CD4-positive, alpha-beta T cell treated with Interleukin-17A for 1 hour (primary cell): ENCODE data around the gene DESI1.
"Not testable (repeated sequence)": the region's sequence is repeated elsewhere in the genome, so short reads cannot be mapped to it uniquely, and the experiment has no call there.

ENCODE experiments used
- DNase-seq: peaks from one replicate; pipeline ENCODE4 v3.0.0-alpha.2; 2020

DESI1 gene

DNA sequence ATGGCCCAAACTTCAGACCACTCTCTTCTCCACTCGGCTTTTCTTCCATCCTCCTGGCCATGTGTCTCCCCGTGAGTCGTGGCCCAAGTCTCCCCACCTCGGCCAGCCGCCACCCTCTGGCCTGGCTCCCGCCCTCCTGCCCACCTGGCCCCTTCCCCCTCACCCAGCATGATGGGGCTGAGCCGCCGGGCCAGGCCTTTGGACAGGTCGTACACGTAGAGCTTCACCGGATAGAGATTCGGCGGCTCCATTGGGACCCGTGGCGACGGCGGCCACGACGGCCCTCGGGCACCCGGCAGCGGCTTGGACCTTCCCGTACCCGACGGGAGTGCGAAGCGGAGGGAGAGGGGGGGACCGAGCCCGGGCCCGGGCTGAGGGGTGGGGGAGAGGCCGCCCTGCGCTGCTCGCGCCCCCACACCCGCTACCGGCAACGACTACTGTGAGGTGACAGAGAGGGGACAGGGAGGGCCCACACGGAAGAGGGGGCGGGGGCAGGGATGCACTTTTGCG is at the start of gene DESI1:
Gene DESI1, minus strand, starts transcription at position 455 of the 510 bp plus-strand sequence. Its CDS starts 204 bp downstream, at position 251.
- DNase-seq, result no peak

DNA sequence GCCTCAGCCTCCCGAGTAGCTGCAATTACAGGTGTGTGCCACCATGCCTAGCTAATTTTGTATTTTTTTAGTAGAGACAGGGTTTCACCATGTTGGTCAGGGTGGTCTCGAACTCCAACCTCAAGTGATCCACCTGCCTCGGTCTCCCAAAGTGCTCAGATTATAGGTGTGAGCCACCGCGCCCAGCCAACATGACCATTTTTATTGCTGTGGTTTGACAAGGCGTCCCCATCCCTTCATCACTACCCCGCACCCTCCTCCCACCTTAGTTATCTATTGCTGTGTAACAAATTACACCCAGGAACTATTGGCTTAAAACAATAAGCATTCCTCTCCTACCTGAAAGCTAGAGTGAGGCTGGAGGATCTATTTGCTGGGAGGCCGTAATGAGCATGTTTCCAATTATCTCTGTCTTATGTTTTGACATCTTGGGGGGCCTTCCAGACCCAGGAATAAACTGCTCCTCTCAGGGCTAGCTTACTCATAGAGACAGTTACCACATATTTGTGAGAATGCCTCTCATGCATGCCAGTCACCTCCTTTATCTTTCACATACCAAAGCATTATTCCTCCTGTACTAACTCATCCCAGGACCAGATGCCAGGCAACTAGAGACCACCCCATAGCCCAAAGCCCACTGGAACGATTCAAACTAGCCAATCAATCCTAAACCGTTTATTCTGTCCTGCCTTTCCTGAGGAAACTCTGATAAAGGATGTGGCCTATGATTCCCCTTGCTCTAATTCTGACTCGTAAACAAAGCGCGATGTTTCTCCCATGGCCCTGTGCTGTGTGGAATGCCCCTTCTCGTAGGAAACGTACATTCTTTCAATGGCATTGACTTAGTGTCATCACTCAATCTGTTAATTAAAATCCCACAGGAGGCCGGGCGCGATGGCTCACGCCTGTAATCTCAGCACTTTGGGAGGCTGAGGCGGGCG is 48.4 kb upstream of the DESI1 start:
- no peak for DNase-seq

DNA sequence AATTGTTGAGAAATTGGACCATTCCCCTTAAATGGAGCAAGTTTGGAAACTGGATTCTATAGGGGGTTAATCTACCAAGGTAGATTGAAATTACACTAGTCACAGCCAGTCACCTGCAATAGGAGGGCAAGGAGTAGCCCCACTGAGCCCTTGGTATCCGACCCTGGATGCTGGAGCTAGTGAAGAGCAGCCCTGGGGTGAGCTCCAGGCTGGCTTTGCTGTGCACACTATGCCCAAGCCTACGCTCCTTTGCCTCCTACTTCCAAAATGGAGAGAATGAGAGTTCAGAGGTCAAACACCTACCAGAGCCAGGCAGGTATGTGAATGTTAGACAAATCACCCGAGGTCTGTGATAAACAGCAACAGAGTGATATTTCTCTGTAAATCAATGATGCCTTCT is 44.1 kb upstream of the DESI1 start:
- no peak for DNase-seq

DNA sequence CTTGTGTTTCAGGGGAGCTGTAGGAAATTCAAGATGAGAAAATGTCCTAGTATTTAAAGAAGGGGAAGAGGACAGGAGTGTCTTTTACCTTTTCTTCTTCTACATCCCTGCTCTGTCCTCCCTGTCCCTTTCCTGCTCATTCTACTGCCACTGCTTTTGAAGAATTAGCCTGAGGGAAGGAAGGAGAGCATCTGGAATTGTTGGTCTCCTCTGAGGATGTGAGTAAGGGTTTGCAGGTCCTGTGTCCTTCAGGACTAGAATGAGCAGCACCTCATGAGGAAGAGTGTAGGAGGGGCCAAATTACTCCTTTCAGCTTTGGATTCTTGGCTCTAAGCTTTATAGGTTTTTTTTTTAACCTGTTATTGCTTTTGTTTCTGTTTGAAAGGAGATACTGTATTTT is 43.6 kb upstream of the DESI1 start:
- DNase-seq, result no peak

DNA sequence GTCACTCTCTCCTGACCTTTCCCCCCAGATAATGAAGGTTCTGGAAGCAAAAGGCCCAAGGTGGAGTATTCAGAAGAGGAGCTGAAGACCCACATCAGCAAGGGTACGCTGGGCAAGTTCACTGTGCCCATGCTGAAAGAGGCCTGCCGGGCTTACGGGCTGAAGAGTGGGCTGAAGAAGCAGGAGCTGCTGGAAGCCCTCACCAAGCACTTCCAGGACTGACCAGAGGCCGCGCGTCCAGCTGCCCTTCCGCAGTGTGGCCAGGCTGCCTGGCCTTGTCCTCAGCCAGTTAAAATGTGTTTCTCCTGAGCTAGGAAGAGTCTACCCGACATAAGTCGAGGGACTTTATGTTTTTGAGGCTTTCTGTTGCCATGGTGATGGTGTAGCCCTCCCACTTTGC is 42.8 kb upstream of the DESI1 start:
- DNase-seq, result not testable (repeated sequence)

DNA sequence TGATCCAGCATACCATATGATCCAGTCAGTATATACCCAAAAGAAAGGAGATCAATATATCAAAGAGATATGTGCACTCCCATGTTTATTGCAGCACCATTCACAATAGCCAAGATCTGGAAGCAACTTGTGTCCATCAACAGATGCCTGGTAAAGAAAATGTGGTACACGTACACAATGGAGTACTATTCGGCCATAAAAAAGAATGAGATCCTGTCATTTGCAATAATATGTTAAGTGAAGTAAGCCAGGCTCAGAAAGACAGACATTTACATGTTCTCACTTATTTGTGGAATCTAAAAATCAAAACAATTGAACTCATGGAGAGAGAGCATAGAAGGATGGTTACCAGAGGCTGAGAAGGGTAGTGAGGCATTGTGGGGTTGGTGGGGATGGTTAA is 40.9 kb upstream of the DESI1 start:
- DNase-seq, result no peak

DNA sequence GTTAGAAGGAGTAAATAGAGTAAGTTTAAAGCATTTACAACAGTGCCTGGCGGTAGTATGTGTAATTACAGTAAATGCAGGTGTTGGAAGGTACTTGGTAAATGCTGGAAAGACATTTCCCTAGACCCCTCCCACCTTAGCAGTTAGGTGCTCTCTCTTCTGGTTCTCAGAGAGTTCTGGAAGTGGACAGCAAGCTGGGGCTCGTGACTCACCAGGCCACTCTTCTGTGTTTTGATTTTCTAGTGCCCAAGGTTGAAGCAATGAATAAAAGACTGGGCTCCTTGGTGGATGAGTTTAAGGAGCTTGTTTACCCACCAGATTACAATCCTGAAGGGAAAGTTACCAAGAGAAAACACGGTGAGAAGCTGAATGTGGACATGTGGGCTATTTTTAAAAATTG is 40.2 kb upstream of the DESI1 start:
- no peak for DNase-seq

DNA sequence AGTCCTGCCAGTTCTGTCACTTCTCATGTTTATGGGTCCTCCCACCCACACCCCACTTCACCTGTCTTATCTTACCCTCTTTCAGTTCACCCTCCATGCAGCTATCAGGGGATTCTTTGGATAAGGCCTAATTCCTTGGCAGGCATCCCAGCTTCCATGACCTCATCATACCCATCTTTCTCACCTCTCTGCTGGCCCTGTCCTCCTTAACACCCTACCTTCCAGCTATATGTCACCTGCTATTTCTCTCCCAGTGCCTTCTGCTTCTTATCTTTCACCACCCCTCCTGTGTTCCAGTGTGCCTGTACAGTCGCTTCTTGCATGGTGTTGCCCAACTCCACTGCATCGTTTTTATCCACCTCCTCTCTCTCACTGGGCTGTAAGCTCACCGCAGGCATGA is 39.6 kb upstream of the DESI1 start:
- DNase-seq, result no peak

DNA sequence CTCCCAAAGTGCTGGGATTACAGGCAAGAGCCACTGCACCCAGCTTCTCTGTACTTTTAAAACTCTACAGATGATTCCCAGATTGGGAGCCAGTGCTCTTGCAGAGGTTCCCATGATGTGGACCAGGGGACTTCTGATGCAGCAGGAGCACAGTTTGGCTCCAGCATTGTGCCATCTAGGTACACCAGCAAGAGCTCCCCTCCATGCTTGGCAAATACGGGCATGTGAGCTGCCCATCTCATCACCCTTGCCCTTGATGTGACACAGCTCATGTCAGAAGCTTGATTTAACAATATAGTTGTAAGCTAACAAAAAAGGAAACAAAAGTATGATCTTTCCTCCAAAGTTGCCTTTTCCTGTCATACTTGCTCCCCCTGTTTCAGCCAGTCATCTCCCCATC is 39.1 kb upstream of the DESI1 start:
- no peak for DNase-seq

DNA sequence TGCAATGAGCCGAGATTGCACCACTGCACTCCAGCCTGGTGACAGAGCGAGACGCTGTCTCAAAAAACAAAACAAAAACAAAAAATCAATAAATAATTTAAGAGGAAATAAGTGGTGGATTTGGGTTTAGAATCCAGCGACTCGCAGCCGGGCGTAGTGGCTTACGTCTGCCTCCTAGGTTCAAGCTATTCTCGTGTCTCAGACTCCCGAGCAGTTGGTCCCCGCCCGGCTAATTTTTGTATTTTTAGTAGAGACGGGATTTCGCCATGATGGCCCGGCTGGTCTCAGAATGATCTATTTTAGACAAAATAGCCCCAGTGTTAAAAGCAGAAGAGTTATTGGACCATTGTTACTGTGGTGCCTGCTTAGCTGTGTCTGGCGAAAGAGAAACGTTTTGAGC is 38.0 kb upstream of the DESI1 start:
- no peak for DNase-seq

DNA sequence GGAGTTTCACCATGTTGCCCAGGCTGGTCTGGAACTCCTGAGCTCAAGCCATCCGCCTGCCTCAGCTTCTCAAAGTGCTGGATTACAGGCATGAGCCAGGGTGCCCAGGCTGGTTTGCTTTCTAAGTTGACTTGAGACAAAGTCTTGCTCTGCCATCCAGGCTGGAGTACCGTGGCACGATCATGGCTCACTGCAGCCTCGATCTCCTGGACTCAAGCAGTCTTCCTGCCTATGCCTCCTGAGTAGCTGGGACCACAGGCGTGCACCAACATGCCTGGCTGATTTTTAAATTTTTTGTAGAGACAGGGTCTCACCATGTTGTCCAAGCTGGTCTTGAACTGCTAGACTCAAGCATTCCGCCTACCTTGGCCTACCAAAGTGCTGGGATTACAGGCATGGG is 36.9 kb upstream of the DESI1 start:
- DNase-seq, result no peak

DNA sequence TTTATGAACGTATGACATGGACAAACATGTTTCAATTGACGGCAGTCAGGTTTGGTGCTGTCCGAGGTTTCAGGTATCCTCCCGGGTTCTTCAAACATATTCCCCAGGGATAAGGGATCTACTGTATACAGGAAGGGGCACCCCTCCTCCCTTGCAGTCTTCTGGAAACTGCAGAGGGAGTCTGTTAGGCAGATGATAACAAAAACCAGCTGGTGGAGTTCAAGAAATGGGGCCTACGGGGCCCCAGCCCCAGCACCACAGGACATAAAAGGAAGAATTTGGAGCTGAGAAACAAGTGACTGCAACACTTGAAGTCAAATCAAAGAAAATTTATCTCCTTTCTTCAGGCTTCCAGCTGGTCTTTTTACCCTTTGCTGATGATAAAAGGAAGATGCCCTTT is 35.7 kb upstream of the DESI1 start:
- DNase-seq, result no peak

DNA sequence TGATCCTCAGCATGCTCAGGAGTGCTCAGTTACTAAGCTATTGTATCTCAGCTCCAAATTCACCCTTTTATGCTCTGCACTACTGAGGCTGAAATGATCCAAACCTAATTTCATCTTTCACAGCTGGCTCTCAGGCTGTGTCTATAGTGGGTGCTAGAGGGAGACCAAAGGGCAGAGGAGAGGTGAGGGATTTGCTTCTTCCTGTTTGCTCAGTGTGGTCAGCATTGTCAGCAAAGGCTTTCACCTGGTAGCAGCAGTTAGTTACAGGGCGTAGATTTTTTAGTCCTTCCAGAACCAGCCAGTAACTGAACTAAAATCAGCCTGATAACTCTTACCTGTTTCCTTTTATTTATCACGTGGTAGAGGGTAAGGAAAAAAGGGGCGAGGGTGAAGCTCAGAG is 33.5 kb upstream of the DESI1 start:
- no peak for DNase-seq

DNA sequence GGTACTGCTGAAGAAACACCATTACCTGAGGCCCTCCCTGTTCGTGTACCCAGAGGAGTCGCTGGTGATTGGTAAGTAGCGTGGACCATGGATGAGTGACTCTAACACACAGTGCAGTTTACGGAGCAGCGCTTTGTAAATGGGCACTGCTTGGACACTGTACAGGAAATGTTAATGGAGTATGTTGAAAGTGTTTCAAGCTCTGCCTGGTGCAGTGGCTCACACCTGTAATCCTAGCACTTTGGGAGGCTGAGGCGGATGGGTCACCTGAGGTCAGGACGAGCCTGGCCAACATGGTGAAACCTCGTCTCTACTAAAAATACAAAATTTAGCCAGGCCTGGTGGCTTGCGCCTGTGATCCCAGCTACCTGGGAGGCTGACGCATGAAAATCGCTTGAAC is 30.0 kb upstream of the DESI1 start:
- no peak for DNase-seq

DNA sequence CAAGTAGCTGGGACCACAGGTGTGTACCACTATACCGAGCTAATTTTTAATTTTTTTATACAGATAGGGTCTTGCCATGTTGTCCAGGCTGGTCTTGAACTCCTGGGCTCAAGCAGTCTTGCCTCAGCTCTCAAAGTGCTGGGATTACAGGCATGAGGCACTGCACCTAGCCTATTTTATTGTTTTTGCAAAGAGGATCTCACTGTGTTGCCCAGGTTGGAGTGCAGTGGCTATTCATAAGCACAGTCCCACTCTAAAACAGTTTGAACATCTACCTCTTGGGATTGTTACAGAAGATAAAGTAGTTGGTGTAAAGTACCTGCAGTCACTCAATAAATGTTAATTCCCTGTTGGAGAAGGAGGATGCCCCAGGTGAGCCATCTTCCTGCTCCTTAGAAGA is 29.4 kb upstream of the DESI1 start:
- no peak for DNase-seq

DNA sequence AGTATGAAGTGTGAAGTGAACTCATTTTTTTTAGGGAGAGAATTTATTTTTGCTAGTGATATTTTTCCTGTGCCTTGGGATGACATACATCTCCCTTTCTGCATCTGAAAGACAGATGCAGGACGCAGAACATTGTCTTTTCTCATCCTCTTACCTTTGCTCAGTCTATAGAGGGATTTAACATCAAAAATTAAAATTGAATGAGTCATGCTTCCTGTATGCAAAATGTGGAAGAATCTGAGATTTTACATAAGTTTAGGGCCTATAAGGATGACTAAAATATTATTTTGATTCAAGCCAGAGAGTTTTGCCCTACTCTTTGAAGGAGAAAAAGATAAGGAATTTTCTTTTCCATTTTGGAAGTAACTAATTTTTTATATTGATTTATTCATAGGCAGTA is 27.6 kb upstream of the DESI1 start:
- DNase-seq, result no peak

DNA sequence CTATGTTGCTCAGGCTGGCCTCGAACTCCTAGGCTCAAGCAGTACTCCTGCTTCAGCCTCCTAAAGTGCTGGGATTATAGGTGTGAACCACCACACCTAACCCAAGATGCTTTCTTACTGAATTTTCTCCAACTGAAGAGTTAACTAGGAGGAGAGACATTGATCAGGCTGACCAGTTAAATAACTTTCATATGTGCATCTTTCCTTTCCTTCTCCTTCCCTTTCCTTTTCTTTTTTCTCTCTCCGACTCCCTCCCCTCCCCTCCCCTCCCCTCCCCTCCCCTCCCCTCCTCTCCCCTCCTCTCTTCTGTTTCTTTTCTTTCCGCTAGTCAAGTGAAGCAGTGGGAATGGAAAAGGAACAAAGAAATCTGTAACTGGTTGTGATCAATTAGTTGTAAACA is 26.9 kb upstream of the DESI1 start:
- no peak for DNase-seq

DNA sequence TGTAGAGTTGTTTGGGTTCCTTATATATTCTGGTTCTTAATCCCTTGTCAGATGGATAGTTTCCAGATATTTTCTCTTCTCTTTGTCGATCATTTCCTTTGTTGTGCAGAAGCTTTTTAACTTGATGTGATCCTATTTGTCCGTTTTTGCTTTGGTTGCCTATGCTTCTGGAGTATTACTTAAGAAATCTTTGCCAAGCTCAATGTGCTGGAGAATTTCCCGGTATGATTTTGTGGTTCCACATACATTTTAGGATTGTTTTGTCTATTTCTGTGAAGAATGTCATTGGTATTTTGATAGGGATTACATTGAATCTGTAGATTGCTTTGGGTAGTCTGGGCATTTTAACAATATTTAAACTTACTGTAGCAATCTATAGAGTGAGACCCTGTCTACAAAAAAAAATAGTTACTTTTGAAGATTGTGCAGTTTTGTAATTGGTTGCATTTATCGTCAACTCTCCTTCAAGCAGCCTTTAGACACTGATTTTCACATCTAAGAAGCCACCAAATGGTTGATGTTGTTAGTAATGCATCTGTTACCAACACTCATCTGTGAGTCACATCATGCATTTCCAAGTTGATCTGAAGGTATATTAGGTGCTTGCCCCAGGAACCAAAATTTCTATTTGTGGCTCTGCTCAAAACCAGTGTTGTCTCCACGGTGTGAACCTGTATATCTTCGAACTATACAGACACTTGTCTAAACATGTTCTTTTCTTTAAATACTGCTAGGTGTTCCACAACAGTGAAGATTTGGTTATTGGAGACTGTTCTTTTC is 21.7 kb upstream of the DESI1 start:
- DNase-seq, result no peak

DNA sequence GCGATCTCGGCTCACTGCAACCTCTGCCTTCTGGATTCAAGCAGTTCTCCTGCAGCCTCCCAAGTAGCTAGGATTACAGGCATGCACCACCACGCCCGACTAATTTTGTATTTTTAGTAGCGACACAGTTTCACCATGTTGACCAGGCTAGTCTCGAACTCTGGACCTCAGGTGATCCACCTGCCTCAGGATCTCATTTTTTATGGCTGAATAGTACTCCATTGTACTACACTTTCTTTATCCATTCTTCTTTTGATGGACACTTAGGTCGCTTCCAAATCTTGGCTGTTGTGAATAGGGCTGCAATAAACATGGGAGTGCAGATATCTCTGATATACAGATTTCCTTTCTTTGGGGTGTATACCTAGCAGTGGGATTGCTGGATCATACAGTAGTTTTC is 21.0 kb upstream of the DESI1 start:
- DNase-seq, result no peak

DNA sequence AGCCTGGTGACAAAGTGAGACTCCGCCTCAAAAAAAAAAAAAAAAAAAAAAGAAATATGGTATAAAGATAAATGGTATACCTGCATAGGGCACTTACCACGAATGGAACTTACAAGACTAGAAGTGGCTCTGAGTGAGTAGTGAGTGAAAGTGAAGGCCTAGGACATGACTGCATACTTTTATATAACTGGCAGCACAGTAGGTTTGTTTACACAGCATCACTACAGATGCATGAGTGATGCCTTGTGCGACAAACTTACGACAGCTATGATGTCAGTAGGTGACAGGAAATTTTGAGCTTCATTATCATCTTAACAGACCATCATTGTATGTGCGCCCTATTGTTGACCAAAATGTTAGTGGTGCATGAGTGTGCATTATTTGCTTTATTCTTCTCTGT is 17.9 kb upstream of the DESI1 start:
- no peak for DNase-seq

DNA sequence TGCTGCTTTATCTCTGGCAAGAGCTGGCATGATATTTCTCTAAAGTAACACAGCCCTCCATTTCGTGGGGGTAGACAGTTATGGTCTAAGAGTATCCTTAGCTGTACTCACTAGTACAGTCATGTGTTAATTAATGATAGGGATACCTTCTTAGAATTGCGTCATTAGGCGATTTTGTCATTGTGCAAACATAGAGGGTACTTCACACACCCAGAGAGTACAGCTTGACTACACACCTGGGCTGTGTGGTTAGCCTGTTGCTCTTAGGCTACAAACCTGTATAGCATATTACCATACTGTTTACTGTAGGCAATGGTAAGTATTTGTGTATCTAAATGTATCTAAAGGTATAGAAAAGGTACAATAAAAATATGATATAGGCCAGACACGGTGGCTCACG is 17.3 kb upstream of the DESI1 start:
- DNase-seq, result no peak

DNA sequence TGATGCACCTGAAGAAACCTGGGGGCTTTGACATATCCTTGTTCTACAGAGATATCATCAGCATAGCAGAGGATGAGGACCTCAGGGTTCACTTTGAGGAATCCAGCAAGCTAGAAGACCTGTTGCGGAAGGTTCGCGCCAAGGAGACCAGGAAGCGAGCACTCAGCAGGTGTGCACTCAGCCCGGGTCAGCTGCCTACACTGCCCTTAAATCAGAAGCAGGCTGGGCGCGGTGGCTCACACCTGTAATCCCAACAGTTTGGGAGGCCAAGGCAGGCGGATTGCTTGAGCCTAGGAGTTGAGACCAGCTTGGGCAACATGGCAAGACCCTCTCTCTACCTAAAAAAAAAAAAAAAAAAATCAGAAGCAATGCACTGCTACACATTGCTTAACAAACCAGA is 16.8 kb upstream of the DESI1 start:
- not testable (repeated sequence) for DNase-seq

DNA sequence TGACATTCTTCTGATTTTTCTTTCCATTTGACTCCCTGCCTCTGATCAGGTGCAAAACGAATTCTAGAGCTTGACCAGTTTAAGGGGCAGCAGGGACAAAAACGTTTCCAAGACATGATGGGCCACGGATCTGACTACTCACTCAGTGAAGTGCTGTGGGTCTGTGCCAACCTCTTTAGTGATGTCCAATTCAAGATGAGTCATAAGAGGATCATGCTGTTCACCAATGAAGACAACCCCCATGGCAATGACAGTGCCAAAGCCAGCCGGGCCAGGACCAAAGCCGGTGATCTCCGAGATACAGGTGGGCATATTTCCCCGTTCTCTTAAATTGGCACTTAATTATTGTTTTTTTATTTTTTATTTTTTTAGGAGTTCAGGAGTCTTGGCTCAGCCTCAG is 15.6 kb upstream of the DESI1 start:
- DNase-seq, result no peak

DNA sequence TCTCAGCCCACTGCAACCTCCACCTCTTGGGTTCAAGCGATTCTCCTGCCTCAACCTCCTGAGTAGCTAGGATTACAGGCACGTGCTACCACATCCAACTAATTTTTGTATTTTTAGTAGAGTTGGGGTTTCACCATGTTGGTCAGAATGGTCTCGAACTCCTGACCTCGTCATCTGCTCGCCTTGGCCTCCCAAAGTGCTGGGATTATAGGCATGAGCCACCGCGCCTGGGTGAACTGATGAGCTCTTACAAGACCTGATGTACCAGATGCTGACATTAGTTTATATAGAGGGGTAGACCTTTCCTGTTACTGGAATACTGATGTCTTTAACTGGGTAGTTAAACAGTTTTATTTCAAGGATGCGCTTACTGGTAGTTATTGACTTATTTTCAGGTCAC is 13.8 kb upstream of the DESI1 start:
- not testable (repeated sequence) for DNase-seq
